Subcutaneous adipose tissue (tissue), 4 donors: ENCODE measurements around the gene EVI5L. TPM values are rescaled to one million over a fixed set of nuclear protein-coding genes. Genes with fewer than 3 reads are reported as not detected.

Experiments
- total RNA-seq, 4 donors: library from RNA; depleted of rRNA; stranded (reverse); fragments of >200 nt; gene quantifications; one replicate each; pipeline ENCODE4 v1.1.0, GENCODE V29; 2016
- TF ChIP-seq, protein P1 (sequence below): fragments of 450-650 bp; IDR thresholded peaks from one replicate; pipeline ENCODE4 v1.5.1; 2016; ENCODE audit warnings: low read depth, mild to moderate bottlenecking, control low read depth, antibody characterized with exemption, moderate library complexity

The EVI5L gene
- total RNA-seq, 4 donors from 2014 or later: 6.3 to 12.1 (median 9.9) TPM

DNA sequence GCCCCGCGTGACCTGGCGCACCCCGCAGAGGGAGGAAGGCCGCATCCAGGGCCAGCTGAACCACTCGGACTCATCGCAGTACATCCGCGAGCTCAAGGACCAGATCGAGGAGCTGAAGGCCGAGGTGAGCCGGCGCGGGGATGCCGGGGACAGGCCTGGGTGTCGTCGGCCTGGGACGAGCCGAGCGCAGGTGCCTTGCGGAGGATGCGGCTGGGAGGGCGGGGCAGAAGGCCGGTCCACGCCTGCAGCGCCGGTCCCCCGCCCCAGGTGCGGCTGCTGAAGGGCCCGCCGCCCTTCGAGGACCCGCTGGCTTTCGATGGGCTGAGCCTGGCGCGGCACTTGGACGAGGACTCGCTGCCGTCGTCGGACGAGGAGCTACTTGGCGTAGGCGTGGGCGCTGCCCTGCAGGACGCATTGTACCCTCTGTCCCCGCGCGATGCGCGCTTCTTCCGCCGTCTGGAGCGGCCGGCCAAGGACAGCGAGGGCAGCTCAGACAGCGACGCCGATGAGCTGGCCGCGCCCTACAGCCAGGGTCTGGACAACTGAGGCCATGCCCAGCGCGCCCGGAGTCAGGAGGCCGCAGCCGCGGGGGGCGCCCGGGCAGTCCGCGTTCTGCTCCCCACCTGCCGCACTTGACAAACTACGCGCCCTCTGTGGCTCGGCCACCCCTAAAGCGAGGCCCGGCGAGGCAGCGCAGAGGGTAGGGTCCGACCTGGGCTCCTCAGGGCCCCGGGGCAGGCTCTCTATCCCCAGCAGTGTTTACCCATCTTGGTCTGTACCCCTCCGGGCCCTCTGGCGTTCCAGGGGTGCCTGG is 33.3 kb downstream of the EVI5L start:
- TF ChIP-seq, protein P1, sequence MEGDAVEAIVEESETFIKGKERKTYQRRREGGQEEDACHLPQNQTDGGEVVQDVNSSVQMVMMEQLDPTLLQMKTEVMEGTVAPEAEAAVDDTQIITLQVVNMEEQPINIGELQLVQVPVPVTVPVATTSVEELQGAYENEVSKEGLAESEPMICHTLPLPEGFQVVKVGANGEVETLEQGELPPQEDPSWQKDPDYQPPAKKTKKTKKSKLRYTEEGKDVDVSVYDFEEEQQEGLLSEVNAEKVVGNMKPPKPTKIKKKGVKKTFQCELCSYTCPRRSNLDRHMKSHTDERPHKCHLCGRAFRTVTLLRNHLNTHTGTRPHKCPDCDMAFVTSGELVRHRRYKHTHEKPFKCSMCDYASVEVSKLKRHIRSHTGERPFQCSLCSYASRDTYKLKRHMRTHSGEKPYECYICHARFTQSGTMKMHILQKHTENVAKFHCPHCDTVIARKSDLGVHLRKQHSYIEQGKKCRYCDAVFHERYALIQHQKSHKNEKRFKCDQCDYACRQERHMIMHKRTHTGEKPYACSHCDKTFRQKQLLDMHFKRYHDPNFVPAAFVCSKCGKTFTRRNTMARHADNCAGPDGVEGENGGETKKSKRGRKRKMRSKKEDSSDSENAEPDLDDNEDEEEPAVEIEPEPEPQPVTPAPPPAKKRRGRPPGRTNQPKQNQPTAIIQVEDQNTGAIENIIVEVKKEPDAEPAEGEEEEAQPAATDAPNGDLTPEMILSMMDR: no peak

DNA sequence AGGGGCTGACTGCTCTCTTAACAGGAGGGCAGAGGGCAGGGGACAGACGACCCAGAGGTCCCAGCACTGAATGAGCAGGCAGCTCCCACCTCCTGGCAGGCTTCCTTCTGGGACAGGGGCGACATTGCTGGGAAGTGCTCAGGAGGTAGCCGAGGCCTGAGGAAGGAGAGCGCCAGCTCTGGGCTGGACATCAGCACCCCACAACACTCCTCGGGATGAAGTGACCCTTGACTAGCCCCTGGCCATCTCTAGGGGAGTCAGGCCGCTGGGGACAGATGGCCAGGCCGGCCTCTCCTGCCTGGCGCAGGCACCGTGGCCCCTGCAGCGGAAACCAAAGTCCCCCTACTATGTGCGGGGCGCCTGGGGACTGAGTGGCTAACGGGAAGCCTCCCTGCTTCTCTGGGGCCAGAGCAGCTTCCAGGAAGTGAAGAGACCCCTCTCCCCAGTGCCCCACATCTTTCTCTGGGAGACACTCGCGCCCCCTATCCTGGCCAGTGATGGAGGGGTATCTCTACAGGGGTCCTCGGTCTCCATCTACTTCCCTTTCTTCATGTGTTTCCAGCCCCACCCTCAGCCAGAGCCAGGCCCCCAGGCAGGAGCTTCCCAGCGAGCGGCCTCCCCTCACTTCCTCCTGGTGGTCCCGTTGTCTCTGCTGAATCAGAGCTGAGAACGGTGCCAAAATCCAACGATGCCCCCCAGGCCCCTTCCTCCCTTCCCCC is 34.1 kb downstream of the EVI5L start:
- TF ChIP-seq, protein P1: no peak

DNA sequence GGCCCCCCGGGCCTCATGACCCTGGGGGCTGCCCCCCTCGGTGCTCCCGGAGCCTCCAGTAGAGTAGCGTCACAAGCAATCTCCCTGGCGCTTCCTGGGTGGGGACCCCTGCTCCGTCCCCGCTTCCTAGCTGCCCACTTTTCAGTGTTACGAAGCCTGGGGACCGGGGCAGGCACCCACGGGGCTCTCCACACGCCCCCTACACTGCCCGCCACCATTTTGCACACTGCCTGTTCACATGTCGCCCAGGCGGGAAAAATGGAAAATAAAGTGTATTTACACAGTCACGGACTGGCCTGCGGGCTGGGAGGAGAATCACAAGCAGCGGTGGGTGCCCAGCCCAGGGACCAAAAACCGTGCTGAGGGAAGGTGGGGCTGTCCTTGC is 34.7 kb downstream of the EVI5L start:
- TF ChIP-seq, protein P1: no peak

DNA sequence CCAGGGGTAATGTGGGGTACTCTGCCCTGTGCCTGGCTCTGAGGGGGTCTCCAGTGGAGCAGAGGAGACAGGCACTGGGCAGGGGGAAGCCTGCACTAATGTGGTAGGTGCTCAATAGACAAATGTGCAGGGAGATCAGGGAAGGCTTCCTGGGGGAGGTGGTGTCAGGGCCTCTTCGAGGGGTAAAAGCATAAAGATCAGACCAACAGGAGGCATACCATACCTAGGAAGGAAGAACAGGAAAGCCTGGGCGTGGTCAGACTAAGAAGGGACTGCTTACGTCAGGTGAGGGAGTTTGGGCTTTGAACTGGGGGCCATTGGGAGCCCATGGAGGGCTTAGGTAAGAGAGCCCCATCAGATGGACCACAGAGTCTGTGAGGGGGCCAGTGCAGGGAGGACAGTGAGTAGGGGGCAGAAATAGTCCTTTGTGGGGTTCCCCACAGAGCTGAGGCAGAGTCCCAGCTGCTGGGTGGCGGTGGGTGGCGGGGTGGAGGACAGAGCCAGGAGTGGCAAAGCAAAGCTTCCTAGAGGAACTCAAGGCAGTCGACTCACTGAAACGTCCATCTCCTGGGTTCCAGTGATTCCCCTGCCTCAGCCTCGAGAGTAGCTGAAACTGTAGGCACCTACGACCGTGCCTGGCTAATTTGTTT is 35.4 kb downstream of the EVI5L start:
- TF ChIP-seq, protein P1: no peak

DNA sequence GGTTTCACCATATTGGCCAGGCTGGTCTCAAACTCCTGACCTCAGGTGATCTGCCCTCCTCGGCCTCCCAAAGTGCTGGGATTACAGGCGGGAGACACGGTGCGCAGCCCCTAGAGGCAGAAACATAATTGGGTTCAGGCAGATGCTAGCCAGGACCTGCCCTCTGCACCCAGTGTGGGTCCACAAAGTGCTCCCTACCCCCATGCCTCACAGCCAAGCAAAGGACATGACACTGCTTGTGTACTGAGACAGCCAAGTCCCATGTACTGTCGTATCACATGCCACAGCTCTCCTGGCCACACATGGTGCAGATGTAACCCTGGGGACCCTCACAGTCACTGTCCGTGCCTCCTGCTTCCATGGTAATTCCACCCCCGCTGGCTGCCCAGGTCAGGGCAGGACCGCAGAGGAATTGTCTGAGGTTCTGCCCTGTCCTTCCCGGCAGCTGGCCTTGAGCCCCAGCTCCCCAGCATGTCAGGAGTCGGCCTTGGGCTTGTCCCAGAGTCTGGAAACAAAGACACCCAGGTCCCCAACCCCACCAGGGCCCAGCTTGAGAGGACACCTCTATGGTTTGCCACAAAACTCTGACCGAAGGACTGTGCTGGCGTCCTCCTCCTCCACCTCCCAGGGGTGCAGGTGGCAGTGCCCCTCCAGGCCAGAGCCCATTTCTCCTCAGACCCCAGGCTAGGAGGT is 36.5 kb downstream of the EVI5L start:
- TF ChIP-seq, protein P1: no peak

DNA sequence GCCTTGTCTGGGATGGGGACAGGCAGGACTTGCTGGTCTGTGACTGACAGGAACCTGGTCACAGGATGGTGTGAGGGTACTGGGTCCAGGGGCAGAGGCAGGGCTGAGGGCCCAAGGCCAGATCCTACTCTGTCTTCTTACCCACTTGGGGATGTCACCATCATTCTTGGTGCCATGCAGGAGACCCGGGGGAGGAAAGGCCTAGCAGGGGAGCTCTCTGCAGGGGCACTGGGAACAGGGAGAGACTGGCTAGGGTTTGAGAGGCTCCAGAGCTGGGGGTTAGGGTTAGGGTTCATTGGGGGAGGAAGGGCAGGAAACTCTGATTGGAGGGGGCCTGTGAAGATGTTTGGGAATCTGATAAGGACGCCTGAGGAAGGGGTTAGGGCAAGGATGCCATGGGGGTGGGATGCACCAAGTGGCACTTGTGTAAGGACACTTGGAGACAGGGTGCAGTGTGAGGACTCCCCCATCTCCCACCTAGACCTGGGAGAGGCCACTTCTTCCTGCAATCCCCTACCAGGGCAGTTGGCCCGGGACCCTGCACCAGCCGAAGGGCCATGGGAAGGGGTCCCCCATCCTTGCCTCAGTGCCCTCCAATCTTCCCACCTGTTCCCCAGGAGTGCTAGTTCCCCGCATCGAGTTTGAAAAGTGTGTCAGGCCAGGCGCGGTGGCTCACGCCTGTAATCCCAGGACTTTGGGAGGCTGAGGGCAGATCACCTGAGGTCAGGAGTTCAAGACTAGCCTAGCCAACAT is 37.2 kb downstream of the EVI5L start:
- TF ChIP-seq, protein P1: no peak
